A673 (cell line): ENCODE results near the gene SPAG7. TPM values are rescaled to one million over a fixed set of nuclear protein-coding genes. Genes with fewer than 3 reads are reported as not detected.

Source experiments
- BruUV-seq: library from RNA; stranded (reverse); fragments of 400-500 nt; replicated peaks from 2 replicates; lab custom pipeline; 2021; lab: Mats Ljungman, UMichigan
- CTCF ChIA-PET: fragments of 300-600 bp; sonication (Branson Sonifier 250); formaldehyde crosslinking; loops from one replicate; lab custom pipeline; 2022; ENCODE audit warnings: antibody characterized with exemption; lab: Charles Lee
- POLR2A ChIA-PET: fragments of 300-600 bp; sonication (Branson Sonifier 250); formaldehyde crosslinking; loops from one replicate; lab custom pipeline; 2022; ENCODE audit warnings: antibody characterized with exemption; ENCODE audit not compliant: low non-redundant PET; lab: Charles Lee
- DNase-seq: peaks from one replicate; pipeline ENCODE4 v3.0.0-alpha.2; 2015; ENCODE audit warnings: low spot score
- H3K27ac ChIP-seq: fragments of 200-600 bp; sonication (generic); 2 replicates; pipeline ENCODE4 v1.5.1; 2016; ENCODE audit warnings: mixed run types, low read depth, mild to moderate bottlenecking, mixed read lengths, antibody characterized with exemption, low read length; ENCODE audit not compliant: poor library complexity, severe bottlenecking
- H3K27me3 ChIP-seq: fragments of 200-600 bp; sonication (generic); replicated peaks from 2 replicates; pipeline ENCODE4 v1.6.1; 2017; ENCODE audit warnings: mixed run types, low read depth, mild to moderate bottlenecking, mixed read lengths, antibody characterized with exemption, low read length; ENCODE audit not compliant: insufficient read depth, poor library complexity
- H3K36me3 ChIP-seq: fragments of 200-600 bp; sonication (generic); 2 replicates; pipeline ENCODE4 v1.6.1; 2016; ENCODE audit warnings: mixed run types, mild to moderate bottlenecking, mixed read lengths, antibody characterized with exemption, low read length; ENCODE audit not compliant: insufficient read depth, poor library complexity, severe bottlenecking
- H3K4me1 ChIP-seq: fragments of 200-600 bp; sonication (generic); 2 replicates; pipeline ENCODE4 v1.6.1; 2017; ENCODE audit warnings: mixed run types, mild to moderate bottlenecking, mixed read lengths, antibody characterized with exemption, low read length; ENCODE audit not compliant: insufficient read depth, poor library complexity, severe bottlenecking
- H3K4me3 ChIP-seq: fragments of 200-600 bp; sonication (generic); 2 replicates; pipeline ENCODE4 v1.5.1; 2016; ENCODE audit warnings: low read depth, mixed run types, mild to moderate bottlenecking, mixed read lengths, low read length; ENCODE audit not compliant: poor library complexity, severe bottlenecking
- H3K9me3 ChIP-seq: fragments of 200-600 bp; sonication (generic); 2 replicates; pipeline ENCODE4 v1.6.1; 2016; ENCODE audit warnings: mixed run types, low read depth, mild to moderate bottlenecking, mixed read lengths, antibody characterized with exemption, low read length; ENCODE audit not compliant: poor library complexity, severe bottlenecking
- EZH2 ChIP-seq: fragments of 200-600 bp; sonication (generic); IDR thresholded peaks from 2 replicates; pipeline ENCODE4 v1.6.1; 2017; ENCODE audit warnings: borderline replicate concordance, low read depth, mild to moderate bottlenecking, mixed read lengths, antibody characterized with exemption, low read length; ENCODE audit not compliant: poor library complexity, severe bottlenecking
- intact Hi-C: fragments of 100-400 bp; cut with micrococcal nuclease; formaldehyde crosslinking; loops from one replicate; pipeline ENCODE4 v1.10.0; 2022; ENCODE audit not compliant: unreplicated experiment
- total RNA-seq: library from RNA; stranded (reverse); gene quantifications from 2 replicates; pipeline ENCODE4 v1.2.3, GENCODE V29; 2021
- TF ChIP-seq, protein P1 (sequence below): fragments of 300-800, 200-600 bp; sonication (generic); conservative IDR thresholded peaks from 2 replicates; pipeline ENCODE4 v1.5.1; 2017; ENCODE audit warnings: low read depth, mild to moderate bottlenecking, antibody characterized with exemption, low read length, moderate library complexity, mixed read lengths

The SPAG7 gene
- total RNA-seq, 1 experiment from 2014 or later: 74.8 TPM

GRCh38 chr17:4965311-4965986 is 2.2 kb downstream of the SPAG7 start:
- no peak for DNase-seq
- H3K4me3 ChIP-seq: no peak overlapping the region
- no peaks in the 10 kb centered on the region for H3K27me3 ChIP-seq
- peaks cover 20% of the 10 kb centered on the region for H3K4me1 ChIP-seq
- no peaks in the 10 kb centered on the region for H3K9me3 ChIP-seq
- H3K36me3 ChIP-seq: peaks cover 12% of the 10 kb centered on the region
- ChIA-PET POLR2A (no interaction called here), CTCF (interaction anchor here (0.7 kb wide), 1 partner anchor 23 kb away, joined by 3 read pairs; no protein-coding TSS in a partner anchor)
- TF ChIP-seq EZH2: no peak
- TF ChIP-seq, protein P1, sequence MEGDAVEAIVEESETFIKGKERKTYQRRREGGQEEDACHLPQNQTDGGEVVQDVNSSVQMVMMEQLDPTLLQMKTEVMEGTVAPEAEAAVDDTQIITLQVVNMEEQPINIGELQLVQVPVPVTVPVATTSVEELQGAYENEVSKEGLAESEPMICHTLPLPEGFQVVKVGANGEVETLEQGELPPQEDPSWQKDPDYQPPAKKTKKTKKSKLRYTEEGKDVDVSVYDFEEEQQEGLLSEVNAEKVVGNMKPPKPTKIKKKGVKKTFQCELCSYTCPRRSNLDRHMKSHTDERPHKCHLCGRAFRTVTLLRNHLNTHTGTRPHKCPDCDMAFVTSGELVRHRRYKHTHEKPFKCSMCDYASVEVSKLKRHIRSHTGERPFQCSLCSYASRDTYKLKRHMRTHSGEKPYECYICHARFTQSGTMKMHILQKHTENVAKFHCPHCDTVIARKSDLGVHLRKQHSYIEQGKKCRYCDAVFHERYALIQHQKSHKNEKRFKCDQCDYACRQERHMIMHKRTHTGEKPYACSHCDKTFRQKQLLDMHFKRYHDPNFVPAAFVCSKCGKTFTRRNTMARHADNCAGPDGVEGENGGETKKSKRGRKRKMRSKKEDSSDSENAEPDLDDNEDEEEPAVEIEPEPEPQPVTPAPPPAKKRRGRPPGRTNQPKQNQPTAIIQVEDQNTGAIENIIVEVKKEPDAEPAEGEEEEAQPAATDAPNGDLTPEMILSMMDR: no peak
- BruUV-seq: no TSS peak
- no peak overlapping the region for H3K27ac ChIP-seq
- intact Hi-C loops: no loop called here

DNA sequence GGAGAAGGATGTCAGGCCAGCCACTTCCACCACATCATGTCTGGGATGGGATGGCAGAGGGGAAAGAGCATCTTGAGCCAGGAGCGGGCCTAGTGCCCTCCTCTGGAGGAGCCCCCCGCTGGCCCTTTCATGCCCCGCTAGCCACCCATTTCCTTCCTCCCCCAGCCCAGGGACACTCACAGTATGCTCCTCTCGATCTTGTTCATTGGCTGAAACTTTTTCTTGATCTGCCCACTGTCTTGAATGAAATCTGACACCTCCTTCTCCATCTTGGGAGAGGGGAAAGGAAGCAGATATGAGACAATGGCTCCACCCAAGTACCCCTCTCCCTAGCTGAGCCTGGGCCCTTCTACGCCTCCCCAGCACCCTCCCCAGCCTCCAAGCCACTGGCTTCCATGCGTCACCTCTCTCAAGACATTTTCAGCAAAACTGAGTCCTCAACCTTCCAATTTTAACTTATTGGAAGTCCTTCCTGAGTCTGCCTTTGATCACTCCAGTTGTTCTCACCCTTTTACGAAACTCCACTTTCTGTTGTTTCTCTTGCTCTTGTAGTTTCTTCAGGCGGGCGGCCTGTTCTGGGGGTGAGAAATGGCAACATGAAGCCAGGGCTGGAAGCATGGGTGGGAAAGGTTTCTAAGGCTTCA is 7.2 kb downstream of the SPAG7 start:
- intact Hi-C loops: no loop called here
- Histone ChIP-seq H3K9me3 (no peaks in the 10 kb centered on the region), H3K4me1 (peaks cover 7% of the 10 kb centered on the region), H3K36me3 (peaks cover 10% of the 10 kb centered on the region), H3K27me3 (no peaks in the 10 kb centered on the region), H3K27ac (peak overlapping the region; percentile 49), H3K4me3 (no peak overlapping the region)
- no TSS peak for BruUV-seq
- POLR2A ChIA-PET: interaction anchor here (0.5 kb wide), 1 partner anchor 120 kb away, joined by 4 read pairs; no protein-coding TSS in a partner anchor
- TF ChIP-seq, protein P1: no peak
- TF ChIP-seq EZH2: no peak
- CTCF ChIA-PET: no interaction called here
- DNase-seq: peak; percentile 45

DNA sequence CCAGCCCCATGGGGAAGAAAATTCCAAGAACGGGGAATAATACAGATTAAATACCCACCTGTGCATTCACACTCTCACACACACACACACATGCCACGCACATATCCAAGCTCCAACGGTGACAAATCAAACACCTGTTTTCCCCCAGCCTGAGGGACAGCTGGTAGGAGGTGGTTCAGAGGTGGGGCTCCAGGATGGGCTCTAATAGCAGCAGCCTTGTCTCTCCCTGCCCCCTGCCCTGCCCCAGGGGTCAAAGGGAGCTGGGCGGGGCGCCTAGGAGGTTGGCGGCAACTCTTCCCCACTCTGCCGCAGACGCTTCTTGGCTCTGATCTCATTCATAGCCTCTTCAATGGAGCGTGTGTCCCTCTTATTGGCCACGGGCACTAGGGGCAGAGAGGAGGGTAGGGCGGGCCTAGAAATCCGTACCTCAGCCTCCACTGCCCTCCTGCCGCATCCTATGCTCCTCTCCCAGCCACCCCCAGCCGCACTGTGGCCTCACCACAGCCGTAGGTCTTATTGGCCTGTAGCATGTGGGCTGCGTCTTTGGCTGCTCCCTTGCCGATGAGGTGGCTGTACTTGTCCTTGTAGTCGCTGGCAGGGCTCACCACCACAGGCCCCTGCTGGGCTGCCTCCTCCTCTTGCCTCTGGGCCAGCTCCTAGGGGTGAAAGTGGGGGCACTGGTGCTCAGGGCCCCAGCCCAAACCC is 8.2 kb downstream of the SPAG7 start:
- no peak for DNase-seq
- Histone ChIP-seq H3K9me3 (no peaks in the 10 kb centered on the region), H3K27me3 (no peaks in the 10 kb centered on the region), H3K27ac (no peak overlapping the region), H3K36me3 (peaks cover 6% of the 10 kb centered on the region), H3K4me1 (peaks cover 7% of the 10 kb centered on the region), H3K4me3 (no peak overlapping the region)
- no peak for TF ChIP-seq EZH2
- TF ChIP-seq, protein P1: no peak
- CTCF ChIA-PET: no interaction called here
- BruUV-seq: TSS peak; percentile 76
- POLR2A ChIA-PET: no interaction called here
- intact Hi-C loops: no loop called here
